HepG2 (cell line): Measurements from ENCODE around the gene GPC2.

ENCODE experiments used
- CEBPB ChIP-seq: IDR thresholded peaks from 2 replicates; pipeline ENCODE4 v1.6.1; 2011; ENCODE audit warnings: low read depth, low read length, improper control_type of control experiment, borderline replicate concordance
- SAFB2 ChIP-seq: sonication (generic); formaldehyde crosslinking; IDR thresholded peaks from 2 replicates; pipeline ENCODE4 v1.5.1; 2020; ENCODE audit warnings: missing genetic modification reagents, low read depth, mild to moderate bottlenecking, borderline replicate concordance
- SMAD1 ChIP-seq: sonication (generic); formaldehyde crosslinking; IDR thresholded peaks from 2 replicates; pipeline ENCODE4 v1.4.0; 2020; ENCODE audit warnings: missing genetic modification reagents, low read depth, mild to moderate bottlenecking, borderline replicate concordance
- SRSF1 ChIP-seq: fragments of 200-400 bp; formaldehyde crosslinking; optimal IDR thresholded peaks from 2 replicates; pipeline ENCODE3; 2017; ENCODE audit warnings: mild to moderate bottlenecking, low read depth, low read length, moderate library complexity
- TF ChIP-seq, protein P1 (sequence below): IDR thresholded peaks from 2 replicates; pipeline ENCODE4 v1.6.1; 2016; ENCODE audit warnings: missing compliant biosample characterization, missing genetic modification reagents, borderline replicate concordance
- TF ChIP-seq, protein P2 (sequence below): sonication (generic); formaldehyde crosslinking; conservative IDR thresholded peaks from 2 replicates; pipeline ENCODE4 v1.8.0; 2022; ENCODE audit warnings: missing genetic modification reagents
- TF ChIP-seq, protein P3 (sequence below): IDR thresholded peaks from 2 replicates; pipeline ENCODE4 v1.6.1; 2012; ENCODE audit warnings: inconsistent platforms
- TF ChIP-seq, protein P4 (sequence below): sonication (generic); formaldehyde crosslinking; conservative IDR thresholded peaks from 2 replicates; pipeline ENCODE4 v1.4.0; 2020; ENCODE audit warnings: missing genetic modification reagents
- TF ChIP-seq, protein P5 (sequence below): sonication (generic); formaldehyde crosslinking; IDR thresholded peaks from 2 replicates; pipeline ENCODE4 v1.4.0; 2020; ENCODE audit warnings: mild to moderate bottlenecking, missing genetic modification reagents
- TF ChIP-seq, protein P6 (sequence below), 2 experiments: sonication (generic) in 1 of 2; formaldehyde crosslinking in 1 of 2; IDR thresholded peaks; 2 replicates each; pipeline versions ENCODE4 v1.5.1 to v1.6.1; 2011 to 2020; ENCODE audit warnings: borderline replicate concordance in 1 of 2, low read depth in 1 of 2, low read length in 1 of 2, mild to moderate bottlenecking in 1 of 2, missing genetic modification reagents in 1 of 2, moderate library complexity in 1 of 2

DNA sequence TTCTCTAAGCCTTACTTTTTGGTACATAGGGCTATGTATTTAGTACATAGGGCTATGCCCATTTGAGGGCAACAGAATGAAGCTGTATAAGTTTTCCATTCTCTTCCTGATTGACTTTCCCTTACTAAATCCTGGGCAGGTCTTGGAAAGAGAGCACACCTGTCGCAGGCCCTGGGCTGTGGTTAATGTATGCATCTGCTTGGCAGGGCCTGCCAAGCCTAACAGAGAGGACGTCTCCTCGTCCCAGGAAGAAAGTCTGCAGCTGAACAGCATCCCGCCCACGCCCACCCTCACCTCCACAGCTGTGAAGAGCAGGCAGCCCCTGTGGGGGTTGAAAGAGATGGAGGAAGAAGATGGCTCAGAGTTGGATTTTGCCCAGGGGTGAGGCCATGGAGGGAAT is 33.6 kb upstream of the GPC2 start:
- TF ChIP-seq, protein P1, sequence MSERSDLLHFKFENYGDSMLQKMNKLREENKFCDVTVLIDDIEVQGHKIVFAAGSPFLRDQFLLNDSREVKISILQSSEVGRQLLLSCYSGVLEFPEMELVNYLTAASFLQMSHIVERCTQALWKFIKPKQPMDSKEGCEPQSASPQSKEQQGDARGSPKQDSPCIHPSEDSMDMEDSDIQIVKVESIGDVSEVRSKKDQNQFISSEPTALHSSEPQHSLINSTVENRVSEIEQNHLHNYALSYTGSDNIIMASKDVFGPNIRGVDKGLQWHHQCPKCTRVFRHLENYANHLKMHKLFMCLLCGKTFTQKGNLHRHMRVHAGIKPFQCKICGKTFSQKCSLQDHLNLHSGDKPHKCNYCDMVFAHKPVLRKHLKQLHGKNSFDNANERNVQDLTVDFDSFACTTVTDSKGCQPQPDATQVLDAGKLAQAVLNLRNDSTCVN: no peak
- no peak for TF ChIP-seq SAFB2
- TF ChIP-seq, protein P2, sequence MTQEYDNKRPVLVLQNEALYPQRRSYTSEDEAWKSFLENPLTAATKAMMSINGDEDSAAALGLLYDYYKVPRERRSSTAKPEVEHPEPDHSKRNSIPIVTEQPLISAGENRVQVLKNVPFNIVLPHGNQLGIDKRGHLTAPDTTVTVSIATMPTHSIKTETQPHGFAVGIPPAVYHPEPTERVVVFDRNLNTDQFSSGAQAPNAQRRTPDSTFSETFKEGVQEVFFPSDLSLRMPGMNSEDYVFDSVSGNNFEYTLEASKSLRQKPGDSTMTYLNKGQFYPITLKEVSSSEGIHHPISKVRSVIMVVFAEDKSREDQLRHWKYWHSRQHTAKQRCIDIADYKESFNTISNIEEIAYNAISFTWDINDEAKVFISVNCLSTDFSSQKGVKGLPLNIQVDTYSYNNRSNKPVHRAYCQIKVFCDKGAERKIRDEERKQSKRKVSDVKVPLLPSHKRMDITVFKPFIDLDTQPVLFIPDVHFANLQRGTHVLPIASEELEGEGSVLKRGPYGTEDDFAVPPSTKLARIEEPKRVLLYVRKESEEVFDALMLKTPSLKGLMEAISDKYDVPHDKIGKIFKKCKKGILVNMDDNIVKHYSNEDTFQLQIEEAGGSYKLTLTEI (CRISPR knock-in tag): no peak
- TF ChIP-seq, protein P3, sequence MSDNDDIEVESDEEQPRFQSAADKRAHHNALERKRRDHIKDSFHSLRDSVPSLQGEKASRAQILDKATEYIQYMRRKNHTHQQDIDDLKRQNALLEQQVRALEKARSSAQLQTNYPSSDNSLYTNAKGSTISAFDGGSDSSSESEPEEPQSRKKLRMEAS: no peak
- no peak for TF ChIP-seq CEBPB
- TF ChIP-seq, protein P4, sequence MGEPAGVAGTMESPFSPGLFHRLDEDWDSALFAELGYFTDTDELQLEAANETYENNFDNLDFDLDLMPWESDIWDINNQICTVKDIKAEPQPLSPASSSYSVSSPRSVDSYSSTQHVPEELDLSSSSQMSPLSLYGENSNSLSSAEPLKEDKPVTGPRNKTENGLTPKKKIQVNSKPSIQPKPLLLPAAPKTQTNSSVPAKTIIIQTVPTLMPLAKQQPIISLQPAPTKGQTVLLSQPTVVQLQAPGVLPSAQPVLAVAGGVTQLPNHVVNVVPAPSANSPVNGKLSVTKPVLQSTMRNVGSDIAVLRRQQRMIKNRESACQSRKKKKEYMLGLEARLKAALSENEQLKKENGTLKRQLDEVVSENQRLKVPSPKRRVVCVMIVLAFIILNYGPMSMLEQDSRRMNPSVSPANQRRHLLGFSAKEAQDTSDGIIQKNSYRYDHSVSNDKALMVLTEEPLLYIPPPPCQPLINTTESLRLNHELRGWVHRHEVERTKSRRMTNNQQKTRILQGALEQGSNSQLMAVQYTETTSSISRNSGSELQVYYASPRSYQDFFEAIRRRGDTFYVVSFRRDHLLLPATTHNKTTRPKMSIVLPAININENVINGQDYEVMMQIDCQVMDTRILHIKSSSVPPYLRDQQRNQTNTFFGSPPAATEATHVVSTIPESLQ (CRISPR knock-in tag): no peak
- no peak for TF ChIP-seq SMAD1 (CRISPR knock-in tag)
- TF ChIP-seq, protein P5, sequence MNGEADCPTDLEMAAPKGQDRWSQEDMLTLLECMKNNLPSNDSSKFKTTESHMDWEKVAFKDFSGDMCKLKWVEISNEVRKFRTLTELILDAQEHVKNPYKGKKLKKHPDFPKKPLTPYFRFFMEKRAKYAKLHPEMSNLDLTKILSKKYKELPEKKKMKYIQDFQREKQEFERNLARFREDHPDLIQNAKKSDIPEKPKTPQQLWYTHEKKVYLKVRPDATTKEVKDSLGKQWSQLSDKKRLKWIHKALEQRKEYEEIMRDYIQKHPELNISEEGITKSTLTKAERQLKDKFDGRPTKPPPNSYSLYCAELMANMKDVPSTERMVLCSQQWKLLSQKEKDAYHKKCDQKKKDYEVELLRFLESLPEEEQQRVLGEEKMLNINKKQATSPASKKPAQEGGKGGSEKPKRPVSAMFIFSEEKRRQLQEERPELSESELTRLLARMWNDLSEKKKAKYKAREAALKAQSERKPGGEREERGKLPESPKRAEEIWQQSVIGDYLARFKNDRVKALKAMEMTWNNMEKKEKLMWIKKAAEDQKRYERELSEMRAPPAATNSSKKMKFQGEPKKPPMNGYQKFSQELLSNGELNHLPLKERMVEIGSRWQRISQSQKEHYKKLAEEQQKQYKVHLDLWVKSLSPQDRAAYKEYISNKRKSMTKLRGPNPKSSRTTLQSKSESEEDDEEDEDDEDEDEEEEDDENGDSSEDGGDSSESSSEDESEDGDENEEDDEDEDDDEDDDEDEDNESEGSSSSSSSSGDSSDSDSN: no peak
- TF ChIP-seq SRSF1: no peak
- TF ChIP-seq, protein P6, sequence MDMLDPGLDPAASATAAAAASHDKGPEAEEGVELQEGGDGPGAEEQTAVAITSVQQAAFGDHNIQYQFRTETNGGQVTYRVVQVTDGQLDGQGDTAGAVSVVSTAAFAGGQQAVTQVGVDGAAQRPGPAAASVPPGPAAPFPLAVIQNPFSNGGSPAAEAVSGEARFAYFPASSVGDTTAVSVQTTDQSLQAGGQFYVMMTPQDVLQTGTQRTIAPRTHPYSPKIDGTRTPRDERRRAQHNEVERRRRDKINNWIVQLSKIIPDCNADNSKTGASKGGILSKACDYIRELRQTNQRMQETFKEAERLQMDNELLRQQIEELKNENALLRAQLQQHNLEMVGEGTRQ (IDR thresholded peaks at IDR 0.05; ENCODE audit: low read depth, low read length): no peak
- TF ChIP-seq, protein P6 (CRISPR knock-in tag; IDR thresholded peaks at IDR 0.05; ENCODE audit: borderline replicate concordance): no peak
